Stimulated activated CD8-positive, alpha-beta memory T cell treated with anti-CD3 and anti-CD28 coated beads, Interleukin-15, amount 100 ng/mL, for 24 hours (primary cell): ENCODE measurements around the gene PHF12.
"Not testable (repeated sequence)": the region's sequence is repeated elsewhere in the genome, so short reads cannot be mapped to it uniquely, and the experiment has no call there.

Experiments used
- DNase-seq: peaks from one replicate; pipeline ENCODE4 v3.0.0-alpha.2; 2020; ENCODE audit warnings: low read depth

PHF12 gene

DNA sequence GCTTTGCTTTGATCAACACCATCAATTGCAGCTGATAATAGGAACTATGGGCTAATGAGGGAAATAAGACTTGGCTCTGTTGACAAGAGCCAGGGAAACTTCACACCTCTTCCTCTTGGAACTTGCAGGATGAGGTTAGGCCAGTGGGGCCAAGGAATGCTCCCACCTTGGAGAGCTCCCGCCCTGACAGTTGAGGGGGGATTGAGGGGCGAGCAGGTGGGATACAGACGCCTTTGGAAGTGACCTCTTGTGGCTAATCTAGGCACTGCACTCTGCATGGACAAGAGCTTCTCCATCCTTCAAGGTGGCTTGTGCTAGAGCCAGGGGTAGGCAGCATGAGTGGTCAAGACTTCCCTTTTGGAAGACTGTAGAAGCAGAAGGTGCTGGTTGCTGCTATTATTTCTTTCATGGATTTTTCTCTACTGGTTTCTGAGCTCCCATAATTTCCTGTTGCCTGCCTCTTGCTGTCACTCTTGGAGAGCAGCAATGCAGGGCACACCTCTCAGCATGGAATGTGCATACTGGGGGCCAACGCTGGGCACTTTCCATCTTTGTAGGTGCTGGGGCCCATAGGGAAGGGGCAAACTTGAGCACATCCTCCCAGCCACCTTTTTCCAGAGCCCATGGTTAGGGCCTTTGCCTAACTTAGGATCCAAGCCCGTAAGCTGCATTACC, 2.3 kb upstream of the PHF12 start:
- no peak for DNase-seq

DNA sequence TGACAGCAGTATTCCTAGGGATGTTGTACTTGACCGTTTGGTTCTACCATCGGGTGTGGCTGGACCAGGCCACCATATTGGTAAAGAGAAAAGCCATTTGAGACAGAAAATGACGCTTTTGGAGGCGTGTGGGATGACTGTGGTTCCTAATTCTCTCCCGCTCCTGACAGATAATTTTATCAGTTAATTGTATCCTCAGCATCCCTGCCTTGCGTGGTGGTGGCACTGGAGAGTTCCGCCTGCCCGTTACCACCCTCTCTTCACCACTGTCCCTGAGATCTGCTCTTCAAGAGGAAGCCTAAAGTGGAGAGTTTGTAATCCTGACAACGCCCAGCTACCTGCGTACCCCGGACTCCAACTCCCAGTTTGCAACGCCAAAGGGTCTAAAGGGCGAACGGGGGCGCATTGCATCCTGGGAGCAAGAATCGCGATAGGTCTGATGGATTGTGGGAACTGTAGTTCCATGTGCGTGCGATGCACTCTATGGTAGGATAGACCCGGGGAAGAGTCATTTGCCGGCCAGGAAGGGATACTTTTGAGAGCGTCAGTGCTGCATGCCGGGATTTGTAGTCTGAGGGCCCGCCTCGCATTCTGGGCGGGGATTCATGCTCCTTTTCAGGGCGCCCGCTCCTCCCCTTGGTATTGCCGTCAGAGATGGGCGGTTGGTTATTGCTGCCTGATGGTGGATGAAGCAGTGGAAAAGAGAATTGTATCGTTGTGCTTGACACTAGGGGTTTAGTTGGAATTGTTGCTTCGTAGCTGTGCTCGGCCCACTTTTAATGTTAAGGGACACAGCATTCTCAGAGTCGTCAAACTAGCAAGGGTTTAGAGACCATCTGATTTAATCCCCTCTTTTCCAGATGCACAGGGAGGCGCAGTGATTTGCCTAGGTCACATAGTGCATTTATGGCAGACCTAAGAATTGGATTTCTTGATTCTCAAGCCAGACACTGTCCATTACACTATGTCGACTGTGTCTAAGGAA, 965 bp upstream of the PHF12 start:
- DNase-seq: peak; percentile 72

DNA sequence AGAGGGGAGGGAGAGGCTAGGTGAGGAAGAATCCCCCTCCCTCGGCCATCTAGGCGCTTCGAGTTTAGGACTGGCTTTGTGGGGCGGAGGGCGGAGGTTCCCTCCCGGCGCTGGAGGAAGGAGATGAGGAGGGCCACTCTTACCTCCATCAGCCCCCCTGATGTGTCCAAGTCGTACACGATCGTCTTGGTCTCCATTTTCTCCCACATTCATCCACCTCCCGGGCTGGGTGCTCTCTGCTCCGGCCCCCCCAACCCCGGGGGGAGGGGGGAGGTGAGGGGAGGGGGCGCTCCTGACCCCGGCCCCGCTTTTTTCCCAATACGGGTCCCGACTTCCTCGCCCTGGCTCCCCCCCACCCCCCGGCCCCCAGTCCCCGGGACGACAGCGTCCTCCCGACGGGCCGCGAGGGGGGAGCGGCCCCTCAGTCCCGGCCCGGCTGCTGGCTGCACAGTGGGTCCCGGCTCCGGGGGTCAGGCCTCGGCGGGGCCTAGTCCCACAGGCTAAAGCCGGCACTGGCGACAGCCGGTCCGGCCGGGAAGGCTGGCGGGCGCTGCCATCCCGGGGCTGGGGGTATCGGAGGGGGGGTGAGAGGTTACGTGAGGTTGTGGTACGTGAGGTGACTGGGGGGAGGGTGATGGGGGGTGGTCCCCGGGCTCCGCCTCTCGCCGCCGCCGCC, 428 bp downstream of the PHF12 start:
- no peak for DNase-seq

DNA sequence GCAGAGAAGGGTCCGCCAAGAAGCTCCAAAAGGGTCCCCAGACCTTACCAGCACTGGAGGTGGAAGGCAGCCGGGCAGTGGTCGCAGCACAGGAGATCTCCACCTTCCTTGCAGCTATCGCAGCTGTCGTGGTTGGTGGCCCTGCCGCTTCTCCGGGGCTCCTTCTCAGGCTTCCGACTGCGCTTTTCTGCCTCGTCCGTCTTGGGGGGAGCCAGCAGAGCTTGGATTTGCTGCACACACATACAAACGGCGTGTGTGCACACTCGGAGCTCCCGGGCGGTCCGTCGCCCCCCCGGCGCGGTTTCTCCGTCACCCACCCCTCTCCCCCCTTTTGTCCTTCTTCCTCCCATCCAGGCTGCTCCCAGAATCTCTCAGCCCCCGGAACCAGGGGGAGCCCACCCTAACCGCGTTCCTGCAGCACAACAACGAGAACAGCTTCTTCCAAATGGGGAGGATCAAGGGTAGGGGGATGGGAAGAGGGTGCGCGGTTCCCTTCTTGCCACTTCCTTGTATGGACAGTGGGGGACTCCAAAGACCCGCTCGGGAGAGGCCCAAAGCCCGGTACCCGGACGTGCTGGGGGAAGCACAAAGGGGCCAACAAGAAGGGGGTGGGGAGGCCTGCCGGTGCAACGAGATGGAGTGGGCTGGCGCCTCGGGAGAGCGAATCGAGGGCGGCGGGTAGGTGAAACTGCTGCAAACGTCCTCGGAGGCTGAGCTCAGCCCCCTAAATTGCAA, 1.1 kb downstream of the PHF12 start:
- DNase-seq: no peak

DNA sequence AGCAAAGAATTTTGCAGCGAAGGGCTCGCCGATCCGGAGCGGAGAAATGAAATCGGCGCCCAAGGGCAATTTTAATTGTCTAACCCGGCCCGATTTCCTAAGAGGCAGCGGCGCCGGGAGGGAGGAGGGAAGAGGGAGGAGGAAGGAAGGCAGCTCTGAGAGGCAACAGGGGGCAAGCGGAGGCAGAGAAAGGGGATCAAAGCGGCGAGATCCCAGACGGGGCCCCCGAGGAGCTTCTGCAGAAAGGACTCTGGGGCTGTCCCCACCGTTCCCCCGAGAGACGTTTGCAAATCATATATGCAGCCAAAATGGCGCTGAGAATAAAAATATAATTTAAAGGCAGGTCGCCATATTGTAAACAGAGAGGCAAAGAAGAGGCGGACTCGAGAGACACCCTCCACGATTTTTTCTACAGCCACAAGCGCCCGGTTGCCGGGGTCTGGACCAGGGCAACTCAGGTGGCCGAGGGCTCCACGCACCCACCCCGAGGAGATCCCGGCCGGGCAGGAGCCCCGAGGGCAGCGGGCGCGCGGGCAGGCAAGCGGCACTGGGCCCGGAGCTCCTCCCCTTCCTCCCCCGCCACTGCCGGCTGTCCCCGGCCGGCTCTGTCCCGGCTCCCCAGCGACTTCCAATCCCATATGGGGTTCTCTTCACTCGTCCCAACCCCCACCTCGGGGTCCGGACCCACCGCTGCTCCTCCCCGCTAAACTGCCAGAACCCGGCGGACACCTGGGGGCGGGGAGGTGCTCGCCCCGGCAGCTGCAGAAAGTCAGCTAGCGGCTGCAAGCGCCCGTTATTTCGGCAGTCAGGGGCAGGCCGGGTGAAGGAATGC, 1.9 kb downstream of the PHF12 start:
- DNase-seq: peak; percentile 28

DNA sequence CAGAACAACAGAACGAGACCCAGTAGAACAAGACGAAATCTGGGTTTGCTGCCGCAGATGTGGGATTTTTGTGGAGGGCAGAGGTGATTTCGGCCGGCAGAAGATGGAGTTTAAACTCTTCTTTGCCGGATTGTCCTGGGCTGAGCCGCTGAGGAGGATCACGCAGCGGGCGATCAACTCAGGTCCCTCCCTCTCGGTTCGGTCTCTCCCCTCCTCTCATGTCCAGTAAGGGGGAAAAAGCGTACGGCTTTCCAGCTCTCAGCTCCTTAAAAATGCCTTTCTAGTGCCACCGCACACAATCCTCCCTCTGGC, 2.5 kb downstream of the PHF12 start:
- no peak for DNase-seq

DNA sequence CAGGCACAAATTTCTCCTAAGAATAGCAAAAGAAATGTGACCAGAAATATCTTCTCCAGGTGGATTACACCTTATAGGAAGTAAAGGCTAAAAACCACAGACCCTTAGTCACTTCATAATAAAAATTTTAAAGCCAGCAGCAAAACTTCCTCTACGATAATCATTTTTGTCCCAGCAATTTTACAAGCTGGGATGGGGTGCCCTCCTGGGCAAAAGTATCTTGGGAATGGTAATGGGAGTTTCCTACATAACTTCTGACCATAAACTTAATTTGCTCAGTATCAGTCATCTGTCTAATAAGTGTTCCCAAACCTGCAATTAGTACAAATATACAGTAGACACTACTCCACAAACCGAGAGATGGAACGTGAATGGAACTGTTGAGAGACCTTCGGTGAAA, 3.0 kb downstream of the PHF12 start:
- no peak for DNase-seq

DNA sequence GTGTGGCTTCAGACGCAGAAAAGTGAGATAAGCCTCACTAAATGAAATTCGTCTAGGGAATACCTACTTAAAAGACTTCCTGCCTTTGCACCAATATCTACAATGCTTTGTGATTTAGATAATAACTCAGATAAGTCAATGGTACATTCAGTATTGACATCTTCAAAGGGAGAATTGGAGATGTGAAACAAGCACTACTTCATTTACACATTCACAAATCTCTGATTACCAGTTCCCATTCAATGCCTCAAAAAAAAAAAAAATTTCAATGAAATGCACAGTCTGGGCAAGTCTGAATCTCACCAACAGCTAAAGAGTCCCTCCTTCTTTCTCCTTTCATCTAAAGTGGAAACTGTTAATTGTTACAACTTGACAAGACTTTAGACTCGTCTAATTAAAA, 3.7 kb downstream of the PHF12 start:
- DNase-seq: no peak

DNA sequence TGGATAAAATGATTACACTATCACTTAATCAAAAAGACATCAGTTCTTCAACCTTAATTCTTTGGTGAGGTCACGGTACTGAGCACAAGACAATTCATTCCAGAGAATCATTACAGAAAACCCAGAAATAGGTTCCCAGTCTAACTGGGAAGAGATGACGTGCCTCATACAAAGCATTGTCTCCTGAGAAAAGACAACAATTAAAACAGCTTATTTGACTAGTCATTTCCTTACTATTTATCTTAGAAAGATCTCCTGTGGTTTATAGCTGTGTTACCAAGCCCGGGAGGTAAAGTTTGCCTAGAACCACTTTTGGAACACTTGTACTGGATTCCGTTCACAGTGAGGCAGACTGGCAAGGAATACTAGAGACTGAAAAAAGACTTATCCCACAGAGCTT, 5.1 kb downstream of the PHF12 start:
- no peak for DNase-seq

DNA sequence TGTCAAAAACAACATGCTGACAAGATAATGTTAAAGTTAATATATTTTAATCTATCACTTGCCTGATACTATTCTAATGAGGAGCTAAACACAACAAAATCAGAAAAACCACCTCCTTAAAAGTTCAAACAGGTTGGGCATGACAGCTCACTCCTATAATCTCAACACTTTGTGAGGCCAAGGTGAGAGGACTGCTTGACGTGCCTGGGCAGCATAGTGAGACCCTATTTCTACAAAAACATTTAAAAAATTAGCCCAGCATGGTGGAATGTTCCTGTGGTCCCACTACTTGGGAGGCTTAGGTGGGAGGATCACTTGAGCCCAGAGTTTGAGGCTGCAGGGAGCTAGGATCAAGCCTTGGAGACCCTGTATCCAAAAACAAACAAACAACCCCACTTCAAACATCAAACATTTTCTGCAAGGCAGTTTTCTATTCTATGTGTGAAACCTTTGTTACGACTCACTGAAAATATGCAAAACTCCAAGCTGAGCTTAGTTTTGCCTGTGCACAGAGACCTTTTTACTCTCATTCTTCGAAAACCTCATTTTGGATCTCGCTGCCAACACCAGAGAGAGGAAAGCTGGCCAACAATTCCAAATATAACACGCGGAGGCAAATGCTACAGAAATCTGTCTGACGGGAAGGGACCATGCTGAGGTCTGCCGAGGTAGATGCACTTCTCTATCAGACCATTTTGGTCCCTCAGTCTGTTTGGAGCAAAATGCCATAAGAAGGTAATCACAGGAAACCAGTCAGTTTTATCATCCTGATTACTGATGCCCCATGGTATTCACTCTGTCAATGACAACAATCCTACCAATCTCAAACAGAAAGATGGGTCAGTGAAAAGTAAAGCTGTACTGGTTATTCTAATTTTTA, 6.2 kb downstream of the PHF12 start:
- no peak for DNase-seq

DNA sequence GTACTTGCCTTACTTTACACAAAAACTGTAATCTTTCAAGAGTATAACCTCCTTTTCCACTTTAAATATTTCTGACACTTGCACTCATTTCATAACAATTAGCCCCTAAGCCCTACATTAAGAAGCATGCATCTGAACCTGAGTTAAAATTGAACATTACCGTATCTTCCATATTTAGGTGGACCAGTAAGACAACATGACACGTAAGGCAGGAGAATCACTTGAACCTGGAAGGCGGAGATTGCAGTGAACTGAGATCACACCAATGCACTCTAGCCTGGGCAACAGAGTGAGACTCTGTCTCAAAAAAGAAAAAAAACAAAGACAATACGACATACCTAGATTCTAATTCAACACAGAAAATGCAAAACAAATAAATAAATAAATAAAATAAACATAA, 7.0 kb downstream of the PHF12 start:
- no peak for DNase-seq

DNA sequence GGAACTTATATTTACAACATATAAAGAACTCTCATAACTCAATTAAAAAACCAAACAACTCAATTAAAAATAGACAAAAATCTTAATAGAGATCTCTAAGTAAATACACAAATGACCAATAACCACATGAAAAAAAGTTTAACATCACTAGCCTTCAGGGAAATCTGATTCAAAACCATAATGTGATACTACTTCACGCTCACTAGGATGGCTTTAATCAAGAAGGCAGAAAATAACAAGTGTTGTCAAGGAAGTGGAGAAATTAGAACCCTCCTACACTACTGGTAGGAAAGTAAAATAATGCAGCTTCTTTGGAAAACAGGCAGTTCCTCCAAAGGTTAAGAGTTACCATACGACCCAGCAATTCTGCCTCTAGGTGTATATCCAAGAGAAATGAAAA, 8.4 kb downstream of the PHF12 start:
- DNase-seq: no peak

DNA sequence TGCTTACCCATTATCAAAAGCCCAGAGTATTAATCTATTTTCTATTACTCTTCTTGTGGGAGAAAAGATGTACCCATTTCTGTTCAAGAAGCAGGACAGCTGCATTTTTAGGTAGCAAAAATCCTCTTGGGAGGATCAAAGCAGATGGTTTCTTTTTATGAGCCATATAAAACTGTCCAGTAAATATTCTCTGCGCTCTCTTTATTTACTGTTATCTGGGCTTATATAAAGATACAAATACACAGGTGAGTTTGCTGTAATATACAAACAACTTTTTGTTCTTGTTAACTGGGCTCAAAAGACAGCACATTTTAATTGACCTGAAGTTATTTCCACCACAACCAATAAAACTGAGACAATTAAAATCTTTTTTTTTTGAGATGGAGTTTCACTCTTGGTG, 10.1 kb downstream of the PHF12 start:
- no peak for DNase-seq

DNA sequence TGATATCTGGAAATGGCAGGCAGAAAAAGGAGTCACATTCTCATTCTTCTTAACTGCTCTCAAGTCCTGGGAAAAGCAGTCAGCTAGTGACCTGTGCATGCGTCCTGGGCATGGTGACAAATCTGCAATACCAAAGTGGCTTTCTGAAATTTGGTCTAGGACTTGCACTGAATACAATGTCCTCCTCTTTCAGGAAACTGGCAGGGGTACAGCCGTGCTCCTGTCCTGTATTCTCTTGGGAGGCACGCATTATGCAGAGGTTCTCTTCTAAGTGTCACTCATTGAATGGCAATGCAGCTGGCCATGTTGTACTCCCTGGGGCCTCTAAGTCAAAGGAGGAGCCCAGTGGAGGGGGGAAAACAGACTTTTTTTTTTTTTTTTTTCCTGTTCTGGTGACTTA, 10.6 kb downstream of the PHF12 start:
- DNase-seq: no peak

DNA sequence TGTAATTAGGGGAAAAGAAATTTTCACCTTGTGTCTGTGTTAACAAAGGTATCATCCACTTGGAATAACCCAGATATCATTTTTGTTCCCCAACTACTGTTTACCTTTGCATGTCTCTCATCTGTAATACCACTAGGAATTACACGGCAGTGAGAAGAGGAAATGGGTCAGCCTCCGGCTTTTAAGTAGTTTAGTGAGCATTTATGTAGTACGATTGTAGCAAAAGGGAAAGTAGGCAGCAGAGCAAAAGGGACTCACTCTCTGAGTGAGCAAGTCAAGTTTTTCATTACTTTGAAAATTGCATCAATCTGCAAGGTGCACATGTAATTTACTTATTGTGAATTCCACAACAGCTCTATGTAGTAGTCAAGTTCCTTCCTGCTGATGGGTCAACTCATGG, 11.2 kb downstream of the PHF12 start:
- DNase-seq: no peak

DNA sequence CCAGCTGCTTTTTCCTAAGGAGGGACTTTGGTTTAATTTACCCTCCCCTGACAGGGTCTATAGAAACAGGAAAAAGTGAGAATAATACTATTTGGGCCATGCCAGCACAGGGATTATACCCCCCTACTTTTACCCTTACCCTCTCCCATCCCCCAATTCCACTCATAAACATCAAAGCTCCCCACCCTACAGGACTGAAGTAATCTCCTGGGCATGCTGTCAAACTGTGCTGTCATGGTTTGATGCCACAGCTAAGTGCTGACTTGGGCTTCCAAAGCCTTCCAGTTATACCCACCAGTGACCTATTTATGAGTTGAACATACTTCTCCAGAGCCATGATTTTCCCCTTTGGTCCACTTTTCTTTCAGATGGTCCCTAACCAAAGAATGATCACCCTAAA, 12.8 kb downstream of the PHF12 start:
- no peak for DNase-seq

DNA sequence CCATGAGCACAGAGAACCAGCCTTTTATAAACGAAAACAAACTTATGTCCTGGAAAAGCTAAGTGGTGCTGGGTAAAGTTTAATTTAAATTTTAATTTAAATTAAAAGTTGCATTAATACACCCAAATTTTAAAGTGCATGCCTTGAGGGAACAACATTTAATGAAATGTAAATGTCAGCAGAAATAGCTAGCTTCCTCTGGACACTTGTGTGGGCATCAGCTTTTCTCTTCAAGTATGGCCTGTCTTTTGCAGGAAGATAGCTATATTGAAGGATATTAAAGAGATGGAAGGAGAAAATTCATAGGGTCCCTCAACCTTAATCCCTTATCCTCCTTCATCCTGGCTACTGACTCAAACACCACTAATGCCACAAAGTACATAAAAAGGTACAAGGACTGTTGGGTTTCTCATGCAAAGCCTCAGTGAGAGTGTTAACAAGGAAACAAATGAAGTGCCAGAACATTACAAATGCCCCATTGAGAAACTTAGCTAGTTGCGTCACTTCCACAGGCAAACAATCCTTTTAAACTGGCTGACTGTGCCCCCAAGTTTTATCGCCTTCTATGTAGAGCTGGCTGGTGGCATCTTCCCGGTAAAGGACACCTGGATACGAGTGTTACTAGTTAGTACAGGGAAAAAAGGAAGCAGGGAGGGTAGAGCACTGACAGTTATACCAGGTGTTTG, 14.1 kb downstream of the PHF12 start:
- DNase-seq: no peak

DNA sequence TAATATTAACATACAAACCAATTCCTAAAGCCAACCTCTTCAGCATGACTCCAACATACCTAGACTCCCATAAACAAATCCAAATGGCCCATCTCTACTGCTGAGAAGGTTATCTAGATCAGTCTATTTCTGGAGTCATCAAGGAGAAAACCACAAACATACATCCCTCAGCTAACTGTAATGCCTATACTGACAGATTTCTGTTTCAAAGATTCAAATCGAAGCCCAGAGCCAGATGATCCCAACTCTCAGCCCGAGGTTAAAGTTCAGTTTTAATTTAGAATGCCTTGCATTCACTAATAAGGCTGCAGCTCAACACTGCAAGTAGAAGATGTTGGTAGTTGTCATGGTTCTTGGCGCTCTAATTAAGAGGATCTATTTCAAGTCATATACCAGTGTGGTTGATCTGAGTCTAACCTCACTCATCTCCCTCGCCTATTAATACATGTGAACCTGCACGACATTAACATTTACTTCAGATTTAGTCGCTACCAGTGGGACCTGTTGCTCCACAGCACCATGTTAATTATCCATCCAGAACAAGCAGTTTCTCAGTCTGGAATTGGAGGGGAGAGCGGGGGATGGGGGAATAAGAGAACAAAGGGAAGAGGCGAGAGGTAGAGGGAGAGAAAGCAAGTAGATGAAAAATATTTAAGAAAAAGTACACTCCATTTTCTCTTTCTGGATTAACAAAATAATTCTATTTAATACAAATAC, 15.4 kb downstream of the PHF12 start:
- DNase-seq: no peak

DNA sequence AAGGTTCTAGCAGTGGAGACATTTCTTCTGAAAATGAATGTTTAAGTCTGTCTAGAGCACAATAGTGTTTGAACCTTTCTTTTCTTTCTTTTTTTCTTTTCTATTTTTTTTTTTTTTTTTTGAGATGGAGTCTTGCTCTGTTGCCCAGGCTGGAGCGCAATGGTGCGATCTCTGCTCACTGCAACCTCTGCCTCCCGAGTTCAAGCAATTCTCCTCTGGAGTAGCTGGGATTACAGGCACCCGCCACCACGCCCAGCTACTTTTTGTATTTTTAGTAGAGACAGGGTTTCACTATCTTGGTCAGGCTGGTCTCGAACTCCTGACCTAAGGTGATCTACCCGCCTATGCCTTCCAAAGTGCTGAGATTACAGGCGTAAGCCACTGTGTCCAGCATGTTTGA, 16.8 kb downstream of the PHF12 start:
- not testable (repeated sequence) for DNase-seq
